ENCODE results near the gene CCDC9B. TPM values are rescaled to one million over a fixed set of nuclear protein-coding genes. Genes with fewer than 3 reads are reported as not detected.

Gene CCDC9B
- total and polyA plus RNA-seq, 9 donors: 1.8 to 22.2 (median 7.3) TPM

GRCh38 chr15:40282869-40283614 lies 57.7 kb downstream of the CCDC9B start, which contains the start of gene ANKRD63:
ANKRD63 (minus strand) TSS chr15:40283064; CDS start chr15:40282586, 478 bp downstream.
- Histone ChIP-seq H3K9me3 (no peaks in the 10 kb centered on the region), H3K4me3 (peak within 1 kb of the TSS; percentile 27), H3K27me3 (peaks cover 9% of the 10 kb centered on the region), H3K27ac (no peak within 1 kb of the TSS), H3K4me1 (ENCODE audit: insufficient read depth) (peaks cover 9% of the 10 kb centered on the region), H3K36me3 (no peaks in the 10 kb centered on the region)
- no peak for DNase-seq
- TF ChIP-seq POLR2A (IDR thresholded peaks at IDR 0.05): no peak
- TF ChIP-seq EP300 (IDR thresholded peaks at IDR 0.05): no peak
- TF ChIP-seq CTCF (IDR thresholded peaks at IDR 0.05): no peak
- WGBS, 3 donors: 2 to 4% (median 2%) methylated on average over 52 to 76 of the region's 76 CpGs
- intact Hi-C loops (cut with DNase I): loop anchor here in 3 of 4 donors (5.0 to 10.0 kb wide), 3 partner anchors 82 to 139 kb away; no protein-coding TSS in a partner anchor

GRCh38 chr15:40282147-40282868 lies 58.4 kb downstream of the CCDC9B start:
- intact Hi-C loops (cut with DNase I): loop anchor here in 3 of 4 donors (5.0 to 10.0 kb wide), 3 partner anchors 82 to 140 kb away; no protein-coding TSS in a partner anchor
- H3K27me3 ChIP-seq: peaks cover 9% of the 10 kb centered on the region
- WGBS, 3 donors: 0 to 1% (median 1%) methylated on average over 65 to 92 of the region's 92 CpGs
- H3K9me3 ChIP-seq: no peaks in the 10 kb centered on the region
- H3K4me3 ChIP-seq: peak overlapping the region; percentile 27
- no peak for TF ChIP-seq POLR2A (IDR thresholded peaks at IDR 0.05)
- no peak for TF ChIP-seq CTCF (IDR thresholded peaks at IDR 0.05)
- no peak for TF ChIP-seq EP300 (IDR thresholded peaks at IDR 0.05)
- no peaks in the 10 kb centered on the region for H3K36me3 ChIP-seq
- H3K27ac ChIP-seq: no peak overlapping the region
- DNase-seq: no peak
- peaks cover 9% of the 10 kb centered on the region for H3K4me1 ChIP-seq (ENCODE audit: insufficient read depth)

- H3K36me3 ChIP-seq: no peaks in the 10 kb centered on the region
- 2 to 3% methylated on average over 51 of the region's 51 CpGs; no CpG with 5 or more reads in 1 of the 3 donors for WGBS, 3 donors
- TF ChIP-seq POLR2A (IDR thresholded peaks at IDR 0.05) (no peak), EP300 (IDR thresholded peaks at IDR 0.05) (no peak), CTCF (IDR thresholded peaks at IDR 0.05) (no peak)
- H3K4me1 ChIP-seq (ENCODE audit: insufficient read depth): peaks cover 9% of the 10 kb centered on the region
- no peak overlapping the region for H3K4me3 ChIP-seq
- DNase-seq: no peak
- H3K27me3 ChIP-seq: peaks cover 9% of the 10 kb centered on the region
- no peaks in the 10 kb centered on the region for H3K9me3 ChIP-seq
- intact Hi-C loops (cut with DNase I): loop anchor here (2.0 to 10.0 kb wide), 4 partner anchors 83 to 141 kb away; no protein-coding TSS in a partner anchor
- no peak overlapping the region for H3K27ac ChIP-seq
Observed at GRCh38 chr15:40281801-40282146, 59.0 kb downstream of the CCDC9B start.

Other genes starting within 250 kb of the CCDC9B start
- gene BMF, start 232.1 kb downstream of the CCDC9B start, total RNA-seq: 10 to 100 TPM in 6 of 7 donors, 1 to 10 TPM in 1; 5.7 to 26.5 (median 20.3) TPM
- 10 to 100 TPM; 12.7 to 14.3 TPM for gene BMF, start 232.1 kb downstream of the CCDC9B start, polyA plus RNA-seq
- gene BUB1B, start 179.9 kb downstream of the CCDC9B start, total RNA-seq: 1 to 10 TPM in 3 of 7 donors, under 1 TPM in 3, not detected in 1; 0.43 to 2.4 (median 1.1) TPM
- gene BUB1B, start 179.9 kb downstream of the CCDC9B start, polyA plus RNA-seq: 1 to 10 TPM; 1.0 to 1.4 TPM
- gene PAK6, start 101.9 kb downstream of the CCDC9B start, total RNA-seq: 1 to 10 TPM in 6 of 7 donors, under 1 TPM in 1; 0.36 to 6.7 (median 1.6) TPM
- under 1 TPM; 0.47 to 0.52 TPM for gene PAK6, start 101.9 kb downstream of the CCDC9B start, polyA plus RNA-seq
- gene ANKRD63, start 57.9 kb downstream of the CCDC9B start, total RNA-seq: under 1 TPM in 1 of 7 donors, not detected in 6; 0.27 TPM
- not detected for gene ANKRD63, start 57.9 kb downstream of the CCDC9B start, polyA plus RNA-seq
- gene PLCB2, start 33.0 kb downstream of the CCDC9B start, total RNA-seq: 10 to 100 TPM in 1 of 7 donors, 1 to 10 TPM in 6; 1.9 to 13.9 (median 6.0) TPM
- 1 to 10 TPM; 3.2 to 8.6 TPM for gene PLCB2, start 33.0 kb downstream of the CCDC9B start, polyA plus RNA-seq
- 10 to 100 TPM in 6 of 7 donors, 1 to 10 TPM in 1; 8.1 to 50.6 (median 30.6) TPM for gene INAFM2, start 17.2 kb downstream of the CCDC9B start, total RNA-seq
- 10 to 100 TPM in 1 of 2 donors, 1 to 10 TPM in 1; 7.4 to 31.2 TPM for gene INAFM2, start 17.2 kb downstream of the CCDC9B start, polyA plus RNA-seq
- 1 to 10 TPM in 1 of 7 donors, not detected in 6; 4.5 TPM for gene PHGR1, start 10.1 kb upstream of the CCDC9B start, total RNA-seq
- under 1 TPM in 1 of 2 donors, not detected in 1; 0.96 TPM for gene PHGR1, start 10.1 kb upstream of the CCDC9B start, polyA plus RNA-seq
- gene DISP2, start 17.3 kb upstream of the CCDC9B start, total RNA-seq: 10 to 100 TPM in 1 of 7 donors, 1 to 10 TPM in 3, under 1 TPM in 1, not detected in 2; 0.48 to 12.9 (median 1.5) TPM
- 1 to 10 TPM; 2.3 to 8.2 TPM for gene DISP2, start 17.3 kb upstream of the CCDC9B start, polyA plus RNA-seq
- 1 to 10 TPM; 6.0 to 7.9 (median 6.6) TPM for gene KNSTRN, start 41.8 kb upstream of the CCDC9B start, total RNA-seq
- 10 to 100 TPM in 1 of 2 donors, 1 to 10 TPM in 1; 5.8 to 10.7 TPM for gene KNSTRN, start 41.8 kb upstream of the CCDC9B start, polyA plus RNA-seq
- gene IVD, start 64.9 kb upstream of the CCDC9B start, total RNA-seq: 100 to 1,000 TPM in 1 of 7 donors, 10 to 100 TPM in 6; 51.5 to 105 (median 91.7) TPM
- gene IVD, start 64.9 kb upstream of the CCDC9B start, polyA plus RNA-seq: 10 to 100 TPM; 53.2 to 98.4 TPM
- gene BAHD1, start 100.0 kb upstream of the CCDC9B start, total RNA-seq: 10 to 100 TPM; 16.0 to 67.3 (median 45.7) TPM
- gene BAHD1, start 100.0 kb upstream of the CCDC9B start, polyA plus RNA-seq: 10 to 100 TPM; 14.8 to 21.2 TPM
- 10 to 100 TPM in 6 of 7 donors, 1 to 10 TPM in 1; 8.2 to 28.3 (median 23.8) TPM for gene CHST14, start 130.0 kb upstream of the CCDC9B start, total RNA-seq
- gene CHST14, start 130.0 kb upstream of the CCDC9B start, polyA plus RNA-seq: 10 to 100 TPM; 19.9 to 25.8 TPM
- 10 to 100 TPM; 21.0 to 57.6 (median 31.0) TPM for gene CCDC32, start 224.1 kb upstream of the CCDC9B start, total RNA-seq
- 10 to 100 TPM; 26.9 to 32.0 TPM for gene CCDC32, start 224.1 kb upstream of the CCDC9B start, polyA plus RNA-seq
- gene RPUSD2, start 228.4 kb upstream of the CCDC9B start, total RNA-seq: 10 to 100 TPM in 4 of 7 donors, 1 to 10 TPM in 3; 2.9 to 13.0 (median 11.1) TPM
- gene RPUSD2, start 228.4 kb upstream of the CCDC9B start, polyA plus RNA-seq: 1 to 10 TPM; 5.4 to 9.7 TPM